ENCODE results near the gene VEPH1.

DNA sequence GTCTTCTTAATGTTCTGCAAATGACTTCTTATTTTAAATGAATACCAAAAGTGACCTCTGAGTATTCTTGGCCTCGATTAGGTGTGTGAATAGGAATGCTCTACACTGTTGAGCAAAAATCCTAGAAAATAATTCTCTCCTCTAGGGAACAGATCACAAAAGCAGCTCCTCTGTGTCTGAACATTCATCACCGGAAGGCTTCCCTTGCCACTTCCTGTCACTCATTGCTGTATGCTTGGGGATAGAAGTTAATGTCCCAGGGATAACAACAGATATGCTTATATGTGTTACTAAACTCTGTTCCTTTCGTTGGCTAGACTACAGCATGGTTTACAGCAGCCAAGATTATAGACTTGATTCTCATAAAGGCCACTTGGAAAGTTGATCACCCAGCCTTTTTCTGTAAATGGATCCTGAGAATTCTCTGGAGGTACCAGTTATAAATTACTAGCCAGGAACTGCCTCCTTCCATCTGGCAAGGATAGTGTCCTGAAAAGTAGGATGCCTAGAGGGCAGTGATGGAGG, 82.5 kb downstream of the VEPH1 start:
- TF ChIP-seq, protein P1, sequence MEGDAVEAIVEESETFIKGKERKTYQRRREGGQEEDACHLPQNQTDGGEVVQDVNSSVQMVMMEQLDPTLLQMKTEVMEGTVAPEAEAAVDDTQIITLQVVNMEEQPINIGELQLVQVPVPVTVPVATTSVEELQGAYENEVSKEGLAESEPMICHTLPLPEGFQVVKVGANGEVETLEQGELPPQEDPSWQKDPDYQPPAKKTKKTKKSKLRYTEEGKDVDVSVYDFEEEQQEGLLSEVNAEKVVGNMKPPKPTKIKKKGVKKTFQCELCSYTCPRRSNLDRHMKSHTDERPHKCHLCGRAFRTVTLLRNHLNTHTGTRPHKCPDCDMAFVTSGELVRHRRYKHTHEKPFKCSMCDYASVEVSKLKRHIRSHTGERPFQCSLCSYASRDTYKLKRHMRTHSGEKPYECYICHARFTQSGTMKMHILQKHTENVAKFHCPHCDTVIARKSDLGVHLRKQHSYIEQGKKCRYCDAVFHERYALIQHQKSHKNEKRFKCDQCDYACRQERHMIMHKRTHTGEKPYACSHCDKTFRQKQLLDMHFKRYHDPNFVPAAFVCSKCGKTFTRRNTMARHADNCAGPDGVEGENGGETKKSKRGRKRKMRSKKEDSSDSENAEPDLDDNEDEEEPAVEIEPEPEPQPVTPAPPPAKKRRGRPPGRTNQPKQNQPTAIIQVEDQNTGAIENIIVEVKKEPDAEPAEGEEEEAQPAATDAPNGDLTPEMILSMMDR (IDR thresholded peaks at IDR 0.05): no peak
- no peak for TF ChIP-seq POLR2A (IDR thresholded peaks at IDR 0.05)

Measured in Peyer's patch (tissue), 4 donors.